Inflammatory macrophage treated with lipopolysaccharide for 4 hours (primary cell): Measurements from ENCODE around the gene MAGEH1.
"Not testable (repeated sequence)": the region's sequence is repeated elsewhere in the genome, so short reads cannot be mapped to it uniquely, and the experiment has no call there.

Source experiments
- DNase-seq: peaks from one replicate; pipeline ENCODE4 v3.0.0-alpha.2; 2020

Gene MAGEH1, protein sequence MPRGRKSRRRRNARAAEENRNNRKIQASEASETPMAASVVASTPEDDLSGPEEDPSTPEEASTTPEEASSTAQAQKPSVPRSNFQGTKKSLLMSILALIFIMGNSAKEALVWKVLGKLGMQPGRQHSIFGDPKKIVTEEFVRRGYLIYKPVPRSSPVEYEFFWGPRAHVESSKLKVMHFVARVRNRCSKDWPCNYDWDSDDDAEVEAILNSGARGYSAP

GRCh38 chrX:55451990-55452832, at the start of gene MAGEH1:
TSS of gene MAGEH1 (plus strand) at chrX:55452127. CDS start at chrX:55452375, 248 bp downstream.
- peak; percentile 75 for DNase-seq

GRCh38 chrX:55427079-55427478, 24.8 kb upstream of the MAGEH1 start:
- DNase-seq = not testable (repeated sequence)

DNA sequence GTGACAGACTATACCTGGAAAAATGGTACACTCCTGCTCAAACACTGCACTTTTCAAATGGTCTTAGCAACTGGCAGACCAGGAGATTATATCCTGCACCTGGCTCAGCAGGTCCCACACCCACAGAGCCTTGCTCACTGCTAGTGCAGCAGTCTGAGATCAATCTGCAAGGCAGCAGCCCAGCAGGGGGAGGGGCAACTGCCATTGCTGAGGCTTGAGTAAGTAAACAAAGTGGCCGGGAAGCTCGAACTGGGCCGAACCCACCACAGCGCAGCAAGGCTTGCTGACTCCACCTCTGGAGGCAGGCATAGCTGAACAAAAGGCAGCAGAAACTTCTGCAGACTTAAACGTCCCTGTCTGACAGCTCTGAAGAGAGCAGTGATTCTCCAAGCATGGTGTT, 8.5 kb upstream of the MAGEH1 start:
- not testable (repeated sequence) for DNase-seq

GRCh38 chrX:55450259-55450658, 1.7 kb upstream of the MAGEH1 start:
- no peak for DNase-seq

DNA sequence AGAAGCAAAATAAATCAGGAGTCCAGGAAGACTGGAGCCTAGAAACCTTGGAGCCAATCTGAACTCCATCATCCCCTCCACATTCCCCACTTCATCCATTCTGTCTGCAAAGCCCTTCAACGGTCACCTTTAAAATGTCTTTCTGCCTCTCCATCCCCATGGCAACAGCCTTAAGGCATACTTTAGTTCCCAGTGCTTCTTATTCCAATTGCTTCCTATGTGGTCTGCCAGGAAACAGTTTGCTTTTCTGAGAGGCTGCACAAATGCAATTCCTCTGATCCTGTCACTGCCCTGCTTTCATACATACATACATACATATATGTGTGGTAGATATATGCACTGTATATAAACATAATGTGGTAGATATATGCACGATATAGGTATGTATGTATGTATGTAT, 786 bp upstream of the MAGEH1 start:
- DNase-seq = no peak

GRCh38 chrX:55451626-55451989, 319 bp upstream of the MAGEH1 start:
- DNase-seq = no peak

GRCh38 chrX:55452833-55453124, 852 bp downstream of the MAGEH1 start:
- no peak for DNase-seq

DNA sequence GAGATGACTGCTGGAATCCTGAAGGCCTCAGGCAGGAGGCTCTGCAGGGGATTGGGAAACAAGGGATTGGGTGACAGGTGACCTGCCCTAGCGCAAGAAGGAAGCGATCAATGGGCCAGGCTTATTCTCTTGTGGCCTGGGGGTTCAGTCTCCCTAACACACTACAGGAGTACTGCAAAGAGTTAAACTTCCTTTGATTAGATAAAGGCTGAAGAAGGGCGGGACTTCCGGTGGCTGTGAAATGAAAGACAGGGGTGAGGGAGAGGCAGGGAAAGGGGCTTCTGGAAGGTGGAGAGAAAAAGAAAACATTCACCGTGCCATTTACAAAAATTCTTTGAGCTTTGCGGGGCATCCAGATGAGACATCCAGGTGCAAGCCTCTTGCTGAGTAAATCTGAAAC, 3.8 kb downstream of the MAGEH1 start:
- DNase-seq = not testable (repeated sequence)

- not testable (repeated sequence) for DNase-seq
Measured at GRCh38 chrX:55459426-55459825, 7.5 kb downstream of the MAGEH1 start.

- not testable (repeated sequence) for DNase-seq
Measured at GRCh38 chrX:55459926-55460325, 8.0 kb downstream of the MAGEH1 start.

DNA sequence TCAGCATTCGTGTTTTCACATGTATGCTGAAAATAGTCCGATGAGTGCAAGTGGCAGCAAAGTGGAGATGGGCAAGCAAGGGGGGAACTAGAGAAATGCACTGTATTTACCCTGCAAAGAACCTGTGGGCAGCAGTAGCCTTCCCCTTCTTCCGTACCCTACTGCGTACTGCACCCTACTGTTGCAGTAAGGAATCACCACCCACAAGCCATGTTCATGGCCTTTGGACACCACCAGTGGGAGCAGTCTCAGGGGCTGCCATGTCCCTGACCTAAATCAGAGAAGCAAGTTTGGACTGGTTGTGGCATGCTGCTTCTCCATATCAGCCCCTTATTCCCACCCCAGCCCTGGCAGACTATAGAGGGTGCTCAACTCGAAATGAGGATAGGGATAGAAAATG, 12.1 kb downstream of the MAGEH1 start:
- not testable (repeated sequence) for DNase-seq

GRCh38 chrX:55465108-55465507, 13.2 kb downstream of the MAGEH1 start:
- DNase-seq = not testable (repeated sequence)

DNA sequence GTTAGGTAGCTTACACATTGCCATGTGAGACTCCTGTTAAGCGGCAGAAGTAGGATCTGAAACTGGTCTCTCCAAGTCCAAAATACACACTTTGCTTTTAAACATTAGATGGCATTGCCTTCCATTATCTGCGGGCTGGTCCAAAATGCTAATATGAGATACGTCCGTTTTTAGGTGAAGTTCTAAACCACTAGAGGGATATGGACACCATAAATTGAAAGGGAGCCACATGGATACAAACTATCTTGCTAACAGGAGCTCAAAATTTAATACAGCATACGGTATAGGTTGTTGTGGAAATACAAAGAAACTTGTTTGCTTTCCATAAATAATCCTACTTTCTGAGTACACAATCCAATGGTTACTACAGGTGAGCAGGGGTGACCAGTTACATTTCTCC, 13.9 kb downstream of the MAGEH1 start:
- not testable (repeated sequence) for DNase-seq

GRCh38 chrX:55479956-55480355, 28.0 kb downstream of the MAGEH1 start:
- not testable (repeated sequence) for DNase-seq

DNA sequence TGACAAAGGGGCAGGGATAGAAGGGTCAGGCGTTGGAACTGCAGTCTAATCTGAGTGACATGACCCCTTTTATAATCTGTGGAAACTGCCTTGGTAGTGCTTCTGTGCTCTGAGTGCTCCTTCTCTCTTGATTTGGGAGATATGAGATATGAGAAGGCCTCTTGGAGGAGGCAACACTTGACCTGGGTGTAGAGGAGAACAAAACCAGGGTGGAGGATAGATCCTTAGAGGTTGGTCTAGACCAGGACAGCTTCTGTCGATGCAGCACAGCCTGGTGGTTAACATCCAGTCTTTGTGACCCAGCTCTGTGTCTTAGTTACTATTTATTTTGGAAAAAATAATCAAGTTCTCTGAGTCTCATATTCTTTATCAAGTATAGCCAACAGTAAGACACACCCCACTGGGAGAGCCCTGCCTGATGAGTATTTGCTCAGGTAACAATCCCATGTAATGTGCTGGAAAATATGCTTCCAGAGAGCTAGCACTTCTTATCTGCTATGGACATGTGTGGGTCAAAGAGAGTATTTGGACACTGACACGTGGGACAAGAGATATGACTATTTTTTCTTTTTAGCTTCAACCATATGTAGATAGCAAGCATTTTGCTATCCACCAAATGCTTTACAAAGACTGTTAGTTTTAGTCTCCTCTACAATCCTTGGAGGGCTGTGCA, 28.6 kb downstream of the MAGEH1 start:
- no peak for DNase-seq

- DNase-seq = no peak
Measured at GRCh38 chrX:55484948-55485347, 33.0 kb downstream of the MAGEH1 start.

- DNase-seq = no peak
Measured at GRCh38 chrX:55486736-55487135, 34.8 kb downstream of the MAGEH1 start.

GRCh38 chrX:55487143-55487542, 35.2 kb downstream of the MAGEH1 start:
- no peak for DNase-seq

GRCh38 chrX:55488006-55488592, 36.2 kb downstream of the MAGEH1 start:
- no peak for DNase-seq

GRCh38 chrX:55488593-55489313, 36.8 kb downstream of the MAGEH1 start:
- peak; percentile 4 for DNase-seq

DNA sequence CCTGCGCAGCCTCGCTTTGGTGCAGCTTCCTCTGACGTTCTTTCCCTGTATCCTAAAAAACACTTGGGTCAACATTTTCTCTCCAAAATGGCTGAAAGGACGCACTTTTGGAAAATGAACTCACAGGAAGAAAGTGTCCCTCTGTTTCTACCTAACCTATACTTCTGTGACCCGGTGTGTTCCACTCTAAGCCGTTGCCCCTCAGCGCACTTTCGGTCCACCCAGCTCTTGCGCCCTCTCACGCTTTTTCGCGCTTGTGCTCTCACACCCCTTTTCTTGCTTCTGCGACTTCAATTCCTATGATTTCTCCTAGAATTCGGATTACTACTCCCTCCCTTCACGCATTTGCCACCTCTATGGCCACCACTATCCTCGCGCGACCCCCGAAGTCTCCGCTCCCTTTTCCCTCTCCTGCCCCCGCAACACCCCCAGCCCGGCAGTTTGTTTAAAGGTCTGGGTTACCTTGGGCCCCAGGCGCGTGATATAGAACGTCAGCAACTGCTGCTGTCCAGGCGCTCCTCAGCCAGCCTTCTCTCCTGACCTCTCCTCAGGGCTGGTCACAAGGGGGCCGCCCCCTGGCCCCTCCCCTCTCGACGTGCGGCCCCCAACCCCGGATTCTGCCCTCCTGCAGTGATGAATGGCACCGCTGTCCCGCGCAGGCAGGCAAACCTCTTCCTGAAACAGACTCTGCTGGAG, 37.5 kb downstream of the MAGEH1 start, which contains the start of gene USP51:
Gene USP51 (minus strand): TSS at position 535 of the 696 bp plus-strand sequence. CDS start 909 bp downstream, outside the sequence.
- DNase-seq = peak; percentile 36

DNA sequence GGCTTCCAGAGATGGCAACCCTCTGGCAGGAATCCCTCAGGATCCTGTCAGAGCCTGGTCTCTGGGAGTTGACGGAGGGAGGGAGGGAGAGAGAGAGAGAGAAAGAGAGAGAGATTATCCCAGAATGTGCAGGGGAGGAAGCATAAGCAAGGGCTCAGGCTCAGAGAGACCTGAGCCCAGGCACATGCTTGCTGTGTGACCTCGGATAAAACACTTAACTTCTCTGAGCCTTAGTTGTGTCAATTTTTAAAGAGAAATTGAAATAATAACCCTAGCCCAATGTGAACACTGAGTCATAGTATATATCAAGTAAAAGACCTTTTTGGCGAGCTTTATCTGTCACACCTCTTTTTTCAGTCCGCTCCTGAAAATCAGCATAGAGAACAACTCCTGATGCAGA, 38.2 kb downstream of the MAGEH1 start:
- no peak for DNase-seq
